ENCODE results near the gene FOXE1. TPM values are rescaled to one million over a fixed set of nuclear protein-coding genes. Genes with fewer than 3 reads are reported as not detected.

The FOXE1 gene
- polyA plus RNA-seq, 1 experiment, result 0.07 TPM

- CTCF ChIA-PET, result no interaction called here
- no peak for DNase-seq (ENCODE audit: low read depth, low spot score)
- no peak overlapping the region for H3K4me3 ChIP-seq (ENCODE audit: low read depth, low read length)
Measured at GRCh38 chr9:97855486-97855875, 2.5 kb downstream of the FOXE1 start.

DNA sequence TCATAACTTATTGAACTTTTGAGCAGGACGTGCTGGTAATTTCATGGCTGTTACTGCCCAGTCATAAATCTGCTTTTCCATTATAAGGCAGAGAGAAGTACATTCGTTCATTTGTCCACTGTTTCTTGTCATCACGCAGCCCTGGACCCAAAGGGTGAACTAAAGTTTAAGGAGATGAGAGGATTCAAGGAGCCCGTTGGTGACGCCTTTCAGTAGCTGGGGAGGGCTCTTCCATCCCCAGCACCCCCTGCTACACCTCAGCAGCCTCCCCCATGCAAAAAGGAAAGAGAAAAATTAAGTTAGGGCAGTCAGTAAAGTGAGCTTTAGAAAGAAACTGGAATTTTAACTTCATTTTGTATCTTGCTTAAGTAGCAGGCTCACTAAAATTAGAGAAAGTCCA lies 2.9 kb downstream of the FOXE1 start:
- no peak for TF ChIP-seq CTCF (IDR thresholded peaks at IDR 0.05; ENCODE audit: low read depth, low read length)
- ChIA-PET CTCF (no interaction called here), POLR2A (no interaction called here)
- H3K27ac ChIP-seq (ENCODE audit: low read depth, low read length), result no peak overlapping the region
- no peak overlapping the region for H3K4me3 ChIP-seq (ENCODE audit: low read depth, low read length)
- DNase-seq (ENCODE audit: low read depth, low spot score), result no peak
- peaks cover 87% of the 10 kb centered on the region for H3K27me3 ChIP-seq (ENCODE audit: control insufficient read depth, insufficient read depth, low read length)
- H3K9me3 ChIP-seq (ENCODE audit: control insufficient read depth, insufficient read depth, low read length), result peaks cover 9% of the 10 kb centered on the region; the same call in 1 of the 2 replicates

More at GRCh38 chr9:97855486-97855875, 2.5 kb downstream of the FOXE1 start:
- Histone ChIP-seq H3K9me3 (ENCODE audit: control insufficient read depth, insufficient read depth, low read length) (peaks cover 9% of the 10 kb centered on the region; the same call in 1 of the 2 replicates), H3K27ac (ENCODE audit: low read depth, low read length) (no peak overlapping the region), H3K27me3 (ENCODE audit: control insufficient read depth, insufficient read depth, low read length) (peaks cover 85% of the 10 kb centered on the region)
- POLR2A ChIA-PET, result no interaction called here
- no peak for TF ChIP-seq CTCF (IDR thresholded peaks at IDR 0.05; ENCODE audit: low read depth, low read length)

DNA sequence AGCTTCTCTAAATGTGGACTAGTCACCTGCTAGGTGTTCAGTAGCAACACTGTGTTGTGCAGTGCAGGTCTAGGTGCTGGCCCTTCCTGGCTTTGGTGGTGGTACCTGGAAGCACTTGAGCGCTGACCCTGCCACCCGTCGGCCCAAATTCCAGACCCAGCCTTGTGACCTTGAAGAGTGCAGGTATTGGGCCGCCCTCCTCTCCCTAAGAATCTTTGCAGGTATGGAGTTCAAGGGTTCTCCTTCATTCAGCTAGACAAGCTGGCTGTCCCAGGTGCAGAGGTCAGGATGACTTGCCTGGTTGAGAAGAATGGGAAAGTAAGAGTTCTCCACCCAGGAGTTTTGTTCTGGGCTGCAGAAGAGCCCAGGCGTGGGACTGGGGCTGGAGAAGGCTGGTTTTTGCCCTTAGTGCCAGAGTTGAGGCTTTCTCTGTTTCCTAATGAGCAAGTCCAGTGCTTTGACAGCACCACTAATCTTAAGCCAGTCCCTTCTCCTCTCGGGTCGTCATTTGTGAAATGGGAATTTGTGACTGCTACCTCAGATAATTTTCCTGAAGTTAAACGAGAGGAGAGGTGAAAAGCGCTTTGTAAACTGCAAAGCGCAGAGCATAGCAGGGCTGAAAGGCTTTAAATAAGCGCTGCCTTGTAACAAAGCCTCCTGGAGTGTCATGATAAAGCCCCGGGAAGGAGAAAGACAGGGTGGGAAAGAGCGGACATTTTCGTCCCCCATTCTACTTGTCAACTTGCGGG lies 4.0 kb downstream of the FOXE1 start:
- Histone ChIP-seq H3K4me3 (ENCODE audit: low read depth, low read length) (no peak overlapping the region), H3K9me3 (ENCODE audit: control insufficient read depth, insufficient read depth, low read length) (peaks cover 6% of the 10 kb centered on the region; the same call in 1 of the 2 replicates), H3K27me3 (ENCODE audit: control insufficient read depth, insufficient read depth, low read length) (peaks cover 78% of the 10 kb centered on the region), H3K27ac (ENCODE audit: low read depth, low read length) (no peak overlapping the region)
- CTCF ChIA-PET, result no interaction called here
- POLR2A ChIA-PET, result no interaction called here
- no peak for DNase-seq (ENCODE audit: low read depth, low spot score)
- no peak for TF ChIP-seq CTCF (IDR thresholded peaks at IDR 0.05; ENCODE audit: low read depth, low read length)

GRCh38 chr9:97857606-97858392 lies 4.8 kb downstream of the FOXE1 start:
- Histone ChIP-seq H3K27ac (ENCODE audit: low read depth, low read length) (no peak overlapping the region), H3K9me3 (ENCODE audit: control insufficient read depth, insufficient read depth, low read length) (peaks cover 6% of the 10 kb centered on the region; the same call in 1 of the 2 replicates), H3K27me3 (ENCODE audit: control insufficient read depth, insufficient read depth, low read length) (peaks cover 76% of the 10 kb centered on the region), H3K4me3 (ENCODE audit: low read depth, low read length) (no peak overlapping the region)
- TF ChIP-seq CTCF (IDR thresholded peaks at IDR 0.05; ENCODE audit: low read depth, low read length), result no peak
- no peak for DNase-seq (ENCODE audit: low read depth, low spot score)
- CTCF ChIA-PET, result no interaction called here
- POLR2A ChIA-PET, result no interaction called here

GRCh38 chr9:97858393-97858713 lies 5.3 kb downstream of the FOXE1 start:
- ChIA-PET POLR2A (no interaction called here), CTCF (no interaction called here)
- Histone ChIP-seq H3K9me3 (ENCODE audit: control insufficient read depth, insufficient read depth, low read length) (peaks cover 6% of the 10 kb centered on the region; the same call in 1 of the 2 replicates), H3K4me3 (ENCODE audit: low read depth, low read length) (no peak overlapping the region), H3K27ac (ENCODE audit: low read depth, low read length) (no peak overlapping the region), H3K27me3 (ENCODE audit: control insufficient read depth, insufficient read depth, low read length) (peaks cover 78% of the 10 kb centered on the region)
- no peak for DNase-seq (ENCODE audit: low read depth, low spot score)
- TF ChIP-seq CTCF (IDR thresholded peaks at IDR 0.05; ENCODE audit: low read depth, low read length), result no peak
